Hepatocyte (in vitro differentiated cells): ENCODE measurements around the gene MAB21L4.

Experiments used
- EZH2phosphoT487 ChIP-seq: fragments of 200-600 bp; sonication (generic); IDR thresholded peaks from one replicate; pipeline ENCODE4 v1.6.1; 2018; ENCODE audit warnings: antibody characterized with exemption, mild to moderate bottlenecking, low read depth, moderate library complexity; ENCODE audit not compliant: unreplicated experiment, severe bottlenecking
- TF ChIP-seq, protein P1 (sequence below): fragments of 200-600 bp; sonication (generic); IDR thresholded peaks from 2 replicates; pipeline ENCODE4 v1.5.1; 2016; ENCODE audit warnings: antibody characterized with exemption, mild to moderate bottlenecking; ENCODE audit not compliant: poor library complexity

DNA sequence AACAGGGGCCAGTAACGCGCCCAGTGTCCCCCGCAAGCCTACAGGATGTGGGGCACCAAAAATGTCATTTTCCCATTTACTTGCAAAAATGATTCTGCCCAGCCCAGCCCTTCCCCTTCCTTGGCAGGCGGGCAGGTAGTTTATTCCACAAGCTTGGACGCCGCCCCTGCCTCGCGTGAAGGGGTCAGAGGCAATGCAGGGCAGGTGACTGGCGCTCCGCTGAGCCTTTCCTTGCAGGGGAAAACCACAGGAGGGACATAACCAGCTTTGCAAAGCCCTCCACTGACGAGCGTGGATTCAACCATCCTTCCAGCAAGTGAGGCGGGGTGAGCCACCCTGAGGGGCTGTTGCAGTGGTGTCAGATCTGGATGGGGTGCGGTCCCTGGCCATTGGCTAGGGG lies 5.3 kb downstream of the MAB21L4 start:
- TF ChIP-seq, protein P1, sequence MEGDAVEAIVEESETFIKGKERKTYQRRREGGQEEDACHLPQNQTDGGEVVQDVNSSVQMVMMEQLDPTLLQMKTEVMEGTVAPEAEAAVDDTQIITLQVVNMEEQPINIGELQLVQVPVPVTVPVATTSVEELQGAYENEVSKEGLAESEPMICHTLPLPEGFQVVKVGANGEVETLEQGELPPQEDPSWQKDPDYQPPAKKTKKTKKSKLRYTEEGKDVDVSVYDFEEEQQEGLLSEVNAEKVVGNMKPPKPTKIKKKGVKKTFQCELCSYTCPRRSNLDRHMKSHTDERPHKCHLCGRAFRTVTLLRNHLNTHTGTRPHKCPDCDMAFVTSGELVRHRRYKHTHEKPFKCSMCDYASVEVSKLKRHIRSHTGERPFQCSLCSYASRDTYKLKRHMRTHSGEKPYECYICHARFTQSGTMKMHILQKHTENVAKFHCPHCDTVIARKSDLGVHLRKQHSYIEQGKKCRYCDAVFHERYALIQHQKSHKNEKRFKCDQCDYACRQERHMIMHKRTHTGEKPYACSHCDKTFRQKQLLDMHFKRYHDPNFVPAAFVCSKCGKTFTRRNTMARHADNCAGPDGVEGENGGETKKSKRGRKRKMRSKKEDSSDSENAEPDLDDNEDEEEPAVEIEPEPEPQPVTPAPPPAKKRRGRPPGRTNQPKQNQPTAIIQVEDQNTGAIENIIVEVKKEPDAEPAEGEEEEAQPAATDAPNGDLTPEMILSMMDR: no peak
- no peak for TF ChIP-seq EZH2phosphoT487
